Subcutaneous abdominal adipose tissue (tissue), 5 donors: Measurements from ENCODE around the gene ITM2C.

ENCODE experiments used
- H3K27ac ChIP-seq: one replicate; pipeline ENCODE4 v1.7.0; 2013; ENCODE audit warnings: low read depth, mild to moderate bottlenecking, inconsistent platforms, low read length, moderate library complexity
- H3K27me3 ChIP-seq, 5 donors: one replicate each; pipeline ENCODE4 v1.7.0; 2013; ENCODE audit warnings: low read length in 5 of 5, inconsistent platforms in 1 of 5; ENCODE audit not compliant: control insufficient read depth in 5 of 5, insufficient read depth in 4 of 5
- H3K36me3 ChIP-seq, 5 donors: one replicate each; pipeline ENCODE4 v1.7.0; 2013; ENCODE audit warnings: low read length in 5 of 5; ENCODE audit not compliant: control insufficient read depth in 5 of 5, insufficient read depth in 5 of 5
- H3K4me1 ChIP-seq, 5 donors: one replicate each; pipeline ENCODE4 v1.7.0; 2013; ENCODE audit warnings: low read length in 5 of 5, mild to moderate bottlenecking in 3 of 5, moderate library complexity in 1 of 5; ENCODE audit not compliant: control insufficient read depth in 5 of 5, insufficient read depth in 5 of 5
- H3K4me3 ChIP-seq, 5 donors: one replicate each; pipeline ENCODE4 v1.7.0; 2013; ENCODE audit warnings: low read length in 5 of 5, low read depth in 1 of 5
- H3K9ac ChIP-seq, 5 donors: one replicate each; pipeline ENCODE4 v1.7.0; 2013; ENCODE audit warnings: low read length in 5 of 5, mild to moderate bottlenecking in 4 of 5, moderate library complexity in 3 of 5
- H3K9me3 ChIP-seq, 5 donors: one replicate each; pipeline ENCODE4 v1.7.0; 2013; ENCODE audit warnings: low read length in 5 of 5; ENCODE audit not compliant: control insufficient read depth in 5 of 5
- donor health status: healthy.
- donor health status: healthy.
- donor health status: healthy.
- donor health status: healthy.
- donor health status: healthy.

The ITM2C gene

DNA sequence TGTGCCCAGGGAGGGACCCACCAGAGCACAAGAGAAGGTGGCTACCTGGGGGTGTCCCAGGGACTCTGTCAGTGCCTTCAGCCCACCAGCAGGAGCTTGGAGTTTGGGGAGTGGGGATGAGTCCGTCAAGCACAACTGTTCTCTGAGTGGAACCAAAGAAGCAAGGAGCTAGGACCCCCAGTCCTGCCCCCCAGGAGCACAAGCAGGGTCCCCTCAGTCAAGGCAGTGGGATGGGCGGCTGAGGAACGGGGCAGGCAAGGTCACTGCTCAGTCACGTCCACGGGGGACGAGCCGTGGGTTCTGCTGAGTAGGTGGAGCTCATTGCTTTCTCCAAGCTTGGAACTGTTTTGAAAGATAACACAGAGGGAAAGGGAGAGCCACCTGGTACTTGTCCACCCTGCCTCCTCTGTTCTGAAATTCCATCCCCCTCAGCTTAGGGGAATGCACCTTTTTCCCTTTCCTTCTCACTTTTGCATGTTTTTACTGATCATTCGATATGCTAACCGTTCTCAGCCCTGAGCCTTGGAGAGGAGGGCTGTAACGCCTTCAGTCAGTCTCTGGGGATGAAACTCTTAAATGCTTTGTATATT is 14.0 kb downstream of the ITM2C start:
- no peaks in the 10 kb centered on the region for H3K9me3 ChIP-seq
- no peak overlapping the region for H3K9ac ChIP-seq
- H3K36me3 ChIP-seq = peaks cover 0 to 20% (median 16%) of the 10 kb centered on the region in 5 donors
- H3K27me3 ChIP-seq = no peaks in the 10 kb centered on the region
- peaks cover 0 to 4% (median 0%) of the 10 kb centered on the region in 5 donors for H3K4me1 ChIP-seq
- H3K27ac ChIP-seq = no peak overlapping the region
- H3K4me3 ChIP-seq = no peak overlapping the region

DNA sequence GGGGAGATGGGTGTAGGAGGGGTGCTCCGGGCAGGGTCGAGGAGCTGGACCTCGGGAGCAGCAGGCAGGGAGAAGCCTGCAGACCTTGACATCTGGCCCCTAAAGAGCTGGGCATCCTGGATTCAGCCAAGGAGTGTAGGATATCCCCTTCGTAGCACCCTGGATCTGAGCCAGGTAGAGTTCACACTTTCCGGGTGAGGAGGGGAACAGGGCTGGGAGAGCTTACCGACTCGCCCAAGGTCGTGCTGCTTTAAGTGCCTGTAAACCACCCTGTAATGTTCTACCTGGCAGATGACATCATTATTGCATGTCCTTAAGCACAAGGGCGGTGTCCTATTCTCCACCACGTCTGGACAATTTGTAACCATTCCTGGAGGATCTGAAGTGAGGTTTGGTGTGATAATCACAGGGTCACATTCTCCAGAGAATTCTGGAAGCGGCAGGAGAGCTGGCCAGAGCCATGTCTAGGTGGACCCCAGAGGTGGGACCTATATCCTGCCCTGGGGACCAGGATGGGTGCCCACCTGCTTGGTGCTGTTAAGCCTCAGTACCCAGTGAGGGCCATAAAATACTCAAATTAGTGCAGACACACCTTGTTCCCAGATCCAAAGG is 14.6 kb downstream of the ITM2C start:
- H3K4me3 ChIP-seq = no peak overlapping the region
- H3K36me3 ChIP-seq = peaks cover 0 to 20% (median 16%) of the 10 kb centered on the region in 5 donors
- H3K4me1 ChIP-seq = peaks cover 0 to 4% (median 0%) of the 10 kb centered on the region in 5 donors
- H3K27me3 ChIP-seq = no peaks in the 10 kb centered on the region
- H3K9me3 ChIP-seq = no peaks in the 10 kb centered on the region
- no peak overlapping the region for H3K9ac ChIP-seq
- no peak overlapping the region for H3K27ac ChIP-seq

DNA sequence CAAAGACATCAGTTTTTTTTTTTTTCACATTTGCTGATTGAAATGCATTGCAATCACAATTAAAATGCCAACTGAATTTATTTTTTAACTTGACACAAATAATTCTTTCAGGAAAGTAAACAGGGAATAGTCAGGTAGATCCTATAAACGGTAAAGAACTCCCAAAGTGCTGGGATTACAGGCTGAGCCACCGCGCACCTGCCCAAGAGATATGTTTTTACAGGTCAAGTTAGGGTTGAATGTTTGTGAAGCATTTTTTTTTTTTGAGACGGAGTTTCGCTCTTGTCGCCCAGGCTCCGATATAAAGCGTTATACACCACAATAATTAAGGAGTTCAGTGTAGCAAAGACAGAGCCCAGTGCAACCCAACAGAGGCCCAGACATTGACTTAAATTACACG is 15.1 kb downstream of the ITM2C start:
- Histone ChIP-seq H3K9ac (no peak overlapping the region), H3K4me1 (peaks cover 0 to 4% (median 0%) of the 10 kb centered on the region in 5 donors), H3K27me3 (no peaks in the 10 kb centered on the region), H3K27ac (no peak overlapping the region), H3K36me3 (peaks cover 0 to 20% (median 16%) of the 10 kb centered on the region in 5 donors), H3K9me3 (no peaks in the 10 kb centered on the region), H3K4me3 (no peak overlapping the region)

DNA sequence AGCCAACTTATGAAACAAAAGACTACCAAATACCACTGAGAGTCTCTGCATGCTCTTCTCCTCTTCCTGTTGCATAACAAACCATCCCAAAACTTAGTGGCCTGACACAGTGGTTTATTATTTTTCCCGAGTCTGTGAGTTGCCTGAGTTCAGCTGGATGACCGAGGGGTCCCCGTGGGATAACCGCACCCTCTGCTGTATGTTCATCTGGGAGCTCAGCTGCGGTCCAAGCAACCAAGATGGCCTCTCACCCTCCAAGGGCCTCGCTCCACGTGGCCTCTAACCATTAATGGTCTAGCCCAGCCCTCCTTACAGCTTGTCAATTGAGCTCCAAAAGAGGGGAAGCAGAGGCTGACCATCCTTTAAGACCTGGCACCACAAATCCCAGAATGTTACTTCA is 17.1 kb downstream of the ITM2C start:
- H3K9ac ChIP-seq = no peak overlapping the region
- H3K27ac ChIP-seq = no peak overlapping the region
- peaks cover 0 to 13% (median 9%) of the 10 kb centered on the region in 5 donors for H3K36me3 ChIP-seq
- peaks cover 0 to 4% (median 0%) of the 10 kb centered on the region in 5 donors for H3K4me1 ChIP-seq
- no peak overlapping the region for H3K4me3 ChIP-seq
- H3K9me3 ChIP-seq = no peaks in the 10 kb centered on the region
- peaks cover 0 to 3% (median 0%) of the 10 kb centered on the region in 5 donors for H3K27me3 ChIP-seq

DNA sequence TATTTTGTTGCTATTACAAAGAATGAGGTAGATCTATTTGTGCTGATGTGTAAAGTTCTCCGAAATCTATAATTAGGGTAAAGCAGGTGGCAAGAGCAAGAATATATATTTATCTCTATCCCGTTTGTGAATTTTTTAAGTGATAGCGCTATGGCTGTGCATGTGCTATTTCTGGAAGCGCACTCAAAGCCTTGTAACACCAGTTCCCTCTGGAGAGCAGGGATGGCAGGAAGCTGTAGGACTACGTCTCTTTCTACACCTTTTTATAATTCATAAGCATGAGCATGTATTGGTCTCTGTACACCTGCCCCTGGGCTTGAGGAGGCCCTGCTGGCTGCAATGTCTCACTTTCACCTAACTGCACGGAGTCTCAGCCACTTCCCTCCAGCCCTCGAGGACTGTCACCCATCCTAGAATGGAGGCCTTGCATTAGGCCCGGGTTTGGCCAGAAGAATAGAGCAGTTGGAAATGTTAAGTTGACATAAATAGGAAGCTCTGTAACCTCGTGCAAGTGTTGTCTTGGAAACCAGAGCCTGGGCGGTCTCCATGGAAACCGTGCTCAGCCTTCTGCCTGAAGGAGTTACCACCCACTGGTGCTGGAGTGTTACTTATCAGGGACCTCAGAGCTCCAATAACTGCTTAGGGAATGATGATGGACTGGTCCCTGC is 20.9 kb downstream of the ITM2C start:
- Histone ChIP-seq H3K4me3 (no peak overlapping the region), H3K27me3 (peaks cover 0 to 11% (median 5%) of the 10 kb centered on the region in 5 donors), H3K9me3 (peaks cover 0 to 3% (median 0%) of the 10 kb centered on the region in 5 donors), H3K36me3 (no peaks in the 10 kb centered on the region), H3K9ac (no peak overlapping the region), H3K27ac (no peak overlapping the region), H3K4me1 (no peaks in the 10 kb centered on the region)

DNA sequence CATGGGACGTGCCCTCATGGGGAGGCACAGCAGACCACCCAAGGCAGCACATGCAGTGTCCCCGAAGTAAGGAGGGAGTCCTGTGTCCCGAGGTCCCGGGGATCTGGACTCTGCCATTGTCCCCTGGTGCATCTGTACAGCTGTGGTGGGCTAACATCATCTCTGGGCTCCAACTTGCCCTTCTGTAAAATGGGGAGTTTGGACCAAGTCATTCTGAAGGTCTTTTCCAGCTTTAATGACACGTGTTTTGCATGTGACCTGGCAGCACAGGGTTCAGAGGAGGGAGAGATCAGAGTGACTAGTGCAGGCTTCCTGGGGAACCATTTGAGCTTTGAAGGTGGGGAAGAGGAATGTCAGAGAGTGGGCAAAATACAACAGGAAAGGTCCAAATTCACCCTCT is 21.5 kb downstream of the ITM2C start:
- H3K4me1 ChIP-seq = no peaks in the 10 kb centered on the region
- peaks cover under 1 to 11% (median 5%) of the 10 kb centered on the region in 5 donors for H3K27me3 ChIP-seq
- H3K36me3 ChIP-seq = no peaks in the 10 kb centered on the region
- H3K9ac ChIP-seq = no peak overlapping the region
- H3K27ac ChIP-seq = no peak overlapping the region
- H3K4me3 ChIP-seq = no peak overlapping the region
- peaks cover 0 to 3% (median 0%) of the 10 kb centered on the region in 5 donors for H3K9me3 ChIP-seq

DNA sequence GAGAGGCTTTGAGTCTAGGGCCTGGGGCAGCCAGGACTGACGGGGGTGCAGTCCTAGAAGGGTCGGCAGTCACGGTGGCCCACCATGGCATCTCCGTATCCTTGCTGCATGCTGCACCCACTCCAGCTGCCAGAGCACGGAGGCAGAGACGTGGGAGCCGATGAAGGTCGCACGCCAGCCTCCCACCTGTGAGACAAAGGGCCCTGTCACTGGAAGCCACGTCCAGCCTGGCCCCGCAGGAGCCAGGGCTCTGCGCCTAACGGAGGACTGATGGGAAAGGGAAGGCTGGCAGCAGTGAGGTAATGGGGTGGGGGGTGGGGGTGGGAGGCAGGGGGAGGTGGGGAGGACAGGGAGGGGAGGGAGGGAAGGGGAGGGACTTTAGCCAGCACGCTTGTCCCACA is 21.9 kb downstream of the ITM2C start:
- Histone ChIP-seq H3K36me3 (no peaks in the 10 kb centered on the region), H3K4me1 (no peaks in the 10 kb centered on the region), H3K9ac (no peak overlapping the region), H3K9me3 (peaks cover 0 to 3% (median 0%) of the 10 kb centered on the region in 5 donors), H3K27ac (no peak overlapping the region), H3K4me3 (no peak overlapping the region), H3K27me3 (peaks cover 3 to 14% (median 7%) of the 10 kb centered on the region in 5 donors)

DNA sequence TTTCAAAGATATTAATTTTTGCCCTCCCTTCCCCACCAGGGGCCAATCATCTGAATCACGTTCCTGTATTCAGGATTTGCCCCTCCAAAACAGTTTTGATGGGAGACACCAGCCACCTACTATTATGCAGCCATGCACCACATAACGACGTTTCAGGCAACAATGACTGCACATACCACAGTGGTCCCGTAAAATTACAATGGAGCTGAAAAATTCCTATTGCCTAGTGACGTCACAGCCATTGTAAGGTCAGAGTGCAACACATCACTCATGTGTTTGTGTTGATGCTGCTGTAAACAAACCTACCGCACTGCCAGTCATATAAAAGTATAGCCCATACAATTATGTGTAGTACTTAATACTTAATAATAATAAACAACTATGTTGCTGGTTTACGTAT is 22.6 kb downstream of the ITM2C start:
- H3K4me3 ChIP-seq = no peak overlapping the region
- peaks cover 1 to 4% (median 2%) of the 10 kb centered on the region in 5 donors for H3K9me3 ChIP-seq

DNA sequence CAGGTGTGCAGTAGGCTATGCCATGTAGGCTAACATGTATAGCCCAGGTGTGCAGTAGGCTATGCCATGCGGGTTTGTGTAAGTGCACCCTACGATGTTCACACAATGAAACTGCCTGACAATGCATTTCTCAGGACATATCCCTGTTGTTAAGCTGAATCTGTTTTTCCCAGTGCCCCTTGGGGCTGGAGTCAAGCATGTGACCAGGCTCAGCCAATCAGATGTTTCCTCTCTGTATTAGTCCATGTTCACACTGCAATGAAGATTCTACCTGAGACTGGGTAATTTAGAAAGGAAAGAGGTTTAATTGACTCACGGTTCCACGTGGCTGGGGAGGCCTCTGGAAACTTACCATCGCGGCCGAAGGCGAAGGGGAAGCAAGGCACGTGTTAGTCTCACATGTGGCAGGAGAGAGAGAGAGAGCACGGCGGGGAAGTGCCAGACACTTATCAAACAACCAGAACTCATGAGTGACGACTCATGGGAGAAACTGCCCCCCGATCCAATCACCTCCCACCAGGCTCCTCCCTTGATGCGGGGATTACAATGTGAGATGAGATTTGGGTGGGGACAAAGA is 24.2 kb downstream of the ITM2C start:
- Histone ChIP-seq H3K4me3 (no peak overlapping the region), H3K36me3 (no peaks in the 10 kb centered on the region), H3K9ac (no peak overlapping the region), H3K27ac (no peak overlapping the region), H3K27me3 (peaks cover 3 to 24% (median 12%) of the 10 kb centered on the region in 5 donors), H3K9me3 (peaks cover 3 to 6% (median 4%) of the 10 kb centered on the region in 5 donors), H3K4me1 (no peaks in the 10 kb centered on the region)

More for the DNA sequence above, 22.6 kb downstream of the ITM2C start:
- H3K27ac ChIP-seq = no peak overlapping the region
- H3K9ac ChIP-seq = no peak overlapping the region
- peaks cover 3 to 14% (median 10%) of the 10 kb centered on the region in 5 donors for H3K27me3 ChIP-seq
- H3K4me1 ChIP-seq = no peaks in the 10 kb centered on the region
- no peaks in the 10 kb centered on the region for H3K36me3 ChIP-seq
